Measurements from ENCODE around the gene FBXW8. TPM values are rescaled to one million over a fixed set of nuclear protein-coding genes. Genes with fewer than 3 reads are reported as not detected.
A peak's percentile ranks its signal among the peaks of the same experiment; 100 is the strongest.

The FBXW8 gene
- total and polyA plus RNA-seq, 4 donors = 1.9 to 7.1 (median 4.9) TPM

DNA sequence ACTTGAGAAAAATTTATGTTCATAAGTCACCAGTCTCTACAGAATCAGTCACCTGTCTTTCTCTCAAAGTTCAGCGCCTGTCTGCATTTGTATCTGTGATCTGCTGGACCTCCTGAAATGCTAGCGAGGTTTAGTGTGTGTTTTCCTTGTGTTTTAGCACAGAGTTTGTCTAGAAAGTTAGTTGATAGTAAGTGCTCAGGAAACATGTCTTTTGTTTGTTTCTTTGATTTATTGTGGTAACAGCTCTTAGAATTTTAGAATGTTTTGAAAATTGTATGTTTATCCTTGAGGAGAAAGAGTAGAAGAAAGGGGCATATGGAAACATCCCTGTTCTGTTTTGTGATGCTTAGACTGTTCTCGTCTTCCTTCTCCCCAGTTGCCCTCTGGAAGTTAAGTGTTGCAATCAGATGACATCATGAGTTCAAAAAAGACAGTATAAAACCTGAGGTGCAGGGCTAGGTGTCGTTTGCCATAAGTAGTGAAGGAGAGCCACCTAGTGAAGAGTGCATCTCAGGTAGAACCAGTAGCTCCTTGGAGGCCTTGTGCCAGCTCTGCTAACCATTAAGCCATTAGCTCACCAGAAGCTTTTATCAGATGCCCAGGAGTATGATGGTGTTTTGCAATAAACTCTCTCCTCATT is 44.8 kb downstream of the FBXW8 start:
- Histone ChIP-seq H3K36me3 (ENCODE audit: control insufficient read depth in 4 of 4, insufficient read depth in 3 of 4, low read depth in 1 of 4, low read length in 3 of 4) (peaks cover 0 to 8% (median 2%) of the 10 kb centered on the region in 4 donors), H3K9ac (ENCODE audit: low read depth in 1 of 2, low read length in 2 of 2) (no peak overlapping the region), H3K27me3 (ENCODE audit: control insufficient read depth in 4 of 4, insufficient read depth in 4 of 4, low read length in 3 of 4) (no peaks in the 10 kb centered on the region), H3K9me3 (ENCODE audit: control insufficient read depth in 4 of 4, low read length in 3 of 4) (no peaks in the 10 kb centered on the region), H3K27ac (ENCODE audit: low read depth in 1 of 2, low read length in 2 of 2) (no peak overlapping the region), H3K4me1 (ENCODE audit: control insufficient read depth in 4 of 4, insufficient read depth in 4 of 4, low read length in 3 of 4) (peaks cover 0 to 11% (median 3%) of the 10 kb centered on the region in 4 donors), H3K4me3 (ENCODE audit: low read depth in 1 of 3, low read length in 3 of 3) (no peak overlapping the region)
- WGBS = 79% methylated on average over 4 of the region's 4 CpGs
- DNase-seq (ENCODE audit: low spot score) = no peak
- TF ChIP-seq, protein P1, sequence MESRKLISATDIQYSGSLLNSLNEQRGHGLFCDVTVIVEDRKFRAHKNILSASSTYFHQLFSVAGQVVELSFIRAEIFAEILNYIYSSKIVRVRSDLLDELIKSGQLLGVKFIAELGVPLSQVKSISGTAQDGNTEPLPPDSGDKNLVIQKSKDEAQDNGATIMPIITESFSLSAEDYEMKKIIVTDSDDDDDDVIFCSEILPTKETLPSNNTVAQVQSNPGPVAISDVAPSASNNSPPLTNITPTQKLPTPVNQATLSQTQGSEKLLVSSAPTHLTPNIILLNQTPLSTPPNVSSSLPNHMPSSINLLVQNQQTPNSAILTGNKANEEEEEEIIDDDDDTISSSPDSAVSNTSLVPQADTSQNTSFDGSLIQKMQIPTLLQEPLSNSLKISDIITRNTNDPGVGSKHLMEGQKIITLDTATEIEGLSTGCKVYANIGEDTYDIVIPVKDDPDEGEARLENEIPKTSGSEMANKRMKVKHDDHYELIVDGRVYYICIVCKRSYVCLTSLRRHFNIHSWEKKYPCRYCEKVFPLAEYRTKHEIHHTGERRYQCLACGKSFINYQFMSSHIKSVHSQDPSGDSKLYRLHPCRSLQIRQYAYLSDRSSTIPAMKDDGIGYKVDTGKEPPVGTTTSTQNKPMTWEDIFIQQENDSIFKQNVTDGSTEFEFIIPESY (IDR thresholded peaks at IDR 0.05) = no peak
- TF ChIP-seq RAD21 (IDR thresholded peaks at IDR 0.05) = peak in 1 of 2 donors; percentile 55
- TF ChIP-seq NR2F2 (IDR thresholded peaks at IDR 0.05) = no peak
- TF ChIP-seq, protein P2, sequence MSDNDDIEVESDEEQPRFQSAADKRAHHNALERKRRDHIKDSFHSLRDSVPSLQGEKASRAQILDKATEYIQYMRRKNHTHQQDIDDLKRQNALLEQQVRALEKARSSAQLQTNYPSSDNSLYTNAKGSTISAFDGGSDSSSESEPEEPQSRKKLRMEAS (IDR thresholded peaks at IDR 0.05) = no peak
- TF ChIP-seq, protein P3, sequence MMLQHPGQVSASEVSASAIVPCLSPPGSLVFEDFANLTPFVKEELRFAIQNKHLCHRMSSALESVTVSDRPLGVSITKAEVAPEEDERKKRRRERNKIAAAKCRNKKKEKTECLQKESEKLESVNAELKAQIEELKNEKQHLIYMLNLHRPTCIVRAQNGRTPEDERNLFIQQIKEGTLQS (IDR thresholded peaks at IDR 0.05) = no peak
- TF ChIP-seq FOXA1 (IDR thresholded peaks at IDR 0.05) = no peak
- TF ChIP-seq HNF4G (IDR thresholded peaks at IDR 0.05) = no peak
- TF ChIP-seq FOXA2 (IDR thresholded peaks at IDR 0.05) = no peak
- no peak for TF ChIP-seq HNF4A (conservative IDR thresholded peaks at IDR 0.05)
- TF ChIP-seq SP1 (IDR thresholded peaks at IDR 0.05) = no peak
- TF ChIP-seq YY1 (IDR thresholded peaks at IDR 0.05) = no peak
- no peak for TF ChIP-seq EGR1 (IDR thresholded peaks at IDR 0.05; ENCODE audit: low read depth in 2 of 2)
- TF ChIP-seq JUND (IDR thresholded peaks at IDR 0.05) = peak in 1 of 2 donors; percentile 44
- TF ChIP-seq, protein P4, sequence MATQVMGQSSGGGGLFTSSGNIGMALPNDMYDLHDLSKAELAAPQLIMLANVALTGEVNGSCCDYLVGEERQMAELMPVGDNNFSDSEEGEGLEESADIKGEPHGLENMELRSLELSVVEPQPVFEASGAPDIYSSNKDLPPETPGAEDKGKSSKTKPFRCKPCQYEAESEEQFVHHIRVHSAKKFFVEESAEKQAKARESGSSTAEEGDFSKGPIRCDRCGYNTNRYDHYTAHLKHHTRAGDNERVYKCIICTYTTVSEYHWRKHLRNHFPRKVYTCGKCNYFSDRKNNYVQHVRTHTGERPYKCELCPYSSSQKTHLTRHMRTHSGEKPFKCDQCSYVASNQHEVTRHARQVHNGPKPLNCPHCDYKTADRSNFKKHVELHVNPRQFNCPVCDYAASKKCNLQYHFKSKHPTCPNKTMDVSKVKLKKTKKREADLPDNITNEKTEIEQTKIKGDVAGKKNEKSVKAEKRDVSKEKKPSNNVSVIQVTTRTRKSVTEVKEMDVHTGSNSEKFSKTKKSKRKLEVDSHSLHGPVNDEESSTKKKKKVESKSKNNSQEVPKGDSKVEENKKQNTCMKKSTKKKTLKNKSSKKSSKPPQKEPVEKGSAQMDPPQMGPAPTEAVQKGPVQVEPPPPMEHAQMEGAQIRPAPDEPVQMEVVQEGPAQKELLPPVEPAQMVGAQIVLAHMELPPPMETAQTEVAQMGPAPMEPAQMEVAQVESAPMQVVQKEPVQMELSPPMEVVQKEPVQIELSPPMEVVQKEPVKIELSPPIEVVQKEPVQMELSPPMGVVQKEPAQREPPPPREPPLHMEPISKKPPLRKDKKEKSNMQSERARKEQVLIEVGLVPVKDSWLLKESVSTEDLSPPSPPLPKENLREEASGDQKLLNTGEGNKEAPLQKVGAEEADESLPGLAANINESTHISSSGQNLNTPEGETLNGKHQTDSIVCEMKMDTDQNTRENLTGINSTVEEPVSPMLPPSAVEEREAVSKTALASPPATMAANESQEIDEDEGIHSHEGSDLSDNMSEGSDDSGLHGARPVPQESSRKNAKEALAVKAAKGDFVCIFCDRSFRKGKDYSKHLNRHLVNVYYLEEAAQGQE (IDR thresholded peaks at IDR 0.05) = no peak
- TF ChIP-seq TAF1 (conservative IDR thresholded peaks at IDR 0.05) = no peak
- peak in 1 of 2 donors; percentile 44 for TF ChIP-seq RXRA (IDR thresholded peaks at IDR 0.05)
- TF ChIP-seq, protein P5, sequence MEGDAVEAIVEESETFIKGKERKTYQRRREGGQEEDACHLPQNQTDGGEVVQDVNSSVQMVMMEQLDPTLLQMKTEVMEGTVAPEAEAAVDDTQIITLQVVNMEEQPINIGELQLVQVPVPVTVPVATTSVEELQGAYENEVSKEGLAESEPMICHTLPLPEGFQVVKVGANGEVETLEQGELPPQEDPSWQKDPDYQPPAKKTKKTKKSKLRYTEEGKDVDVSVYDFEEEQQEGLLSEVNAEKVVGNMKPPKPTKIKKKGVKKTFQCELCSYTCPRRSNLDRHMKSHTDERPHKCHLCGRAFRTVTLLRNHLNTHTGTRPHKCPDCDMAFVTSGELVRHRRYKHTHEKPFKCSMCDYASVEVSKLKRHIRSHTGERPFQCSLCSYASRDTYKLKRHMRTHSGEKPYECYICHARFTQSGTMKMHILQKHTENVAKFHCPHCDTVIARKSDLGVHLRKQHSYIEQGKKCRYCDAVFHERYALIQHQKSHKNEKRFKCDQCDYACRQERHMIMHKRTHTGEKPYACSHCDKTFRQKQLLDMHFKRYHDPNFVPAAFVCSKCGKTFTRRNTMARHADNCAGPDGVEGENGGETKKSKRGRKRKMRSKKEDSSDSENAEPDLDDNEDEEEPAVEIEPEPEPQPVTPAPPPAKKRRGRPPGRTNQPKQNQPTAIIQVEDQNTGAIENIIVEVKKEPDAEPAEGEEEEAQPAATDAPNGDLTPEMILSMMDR (IDR thresholded peaks at IDR 0.05; ENCODE audit: low read depth, low read length, missing input control) = no peak
- no peak for TF ChIP-seq GABPA (IDR thresholded peaks at IDR 0.05 in 1 of 2, conservative IDR thresholded peaks at IDR 0.05 in 1 of 2)

All from liver (tissue), 9 donors.